Suprapubic skin (tissue), 3 donors: ENCODE measurements around the gene MAP7.

Source experiments
- EP300 ChIP-seq: sonication (generic); formaldehyde crosslinking; IDR thresholded peaks from one replicate; pipeline ENCODE4 v1.6.1; 2017; ENCODE audit warnings: antibody characterized with exemption
- TF ChIP-seq, protein P1 (sequence below), 2 donors: fragments of 200-600 bp in 1 of 2; fragments of 450-650 bp in 1 of 2; sonication (generic) in 1 of 2; IDR thresholded peaks; one replicate each; pipeline ENCODE4 v1.5.1; 2016 to 2019; ENCODE audit warnings: antibody characterized with exemption in 2 of 2, mild to moderate bottlenecking in 1 of 2, moderate library complexity in 1 of 2

DNA sequence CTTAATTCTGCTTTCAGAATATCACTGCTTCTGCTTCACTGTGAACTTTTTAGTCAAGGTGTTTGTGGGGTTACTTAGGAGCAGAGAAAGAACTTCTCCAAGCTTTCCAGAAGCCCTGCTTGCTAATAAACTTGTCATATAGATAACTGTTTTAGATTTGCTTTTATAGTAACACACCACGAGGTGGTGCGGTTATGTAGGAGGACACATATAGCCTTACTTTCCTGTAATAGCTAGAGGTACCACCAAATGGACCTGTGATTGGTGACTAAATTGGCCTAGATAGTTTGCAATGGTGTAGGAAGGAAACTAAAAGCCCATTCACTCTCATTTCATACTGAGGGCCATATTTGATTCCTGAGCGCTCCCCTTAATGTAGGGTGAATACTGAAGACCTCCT, 208.3 kb downstream of the MAP7 start:
- TF ChIP-seq, protein P1, sequence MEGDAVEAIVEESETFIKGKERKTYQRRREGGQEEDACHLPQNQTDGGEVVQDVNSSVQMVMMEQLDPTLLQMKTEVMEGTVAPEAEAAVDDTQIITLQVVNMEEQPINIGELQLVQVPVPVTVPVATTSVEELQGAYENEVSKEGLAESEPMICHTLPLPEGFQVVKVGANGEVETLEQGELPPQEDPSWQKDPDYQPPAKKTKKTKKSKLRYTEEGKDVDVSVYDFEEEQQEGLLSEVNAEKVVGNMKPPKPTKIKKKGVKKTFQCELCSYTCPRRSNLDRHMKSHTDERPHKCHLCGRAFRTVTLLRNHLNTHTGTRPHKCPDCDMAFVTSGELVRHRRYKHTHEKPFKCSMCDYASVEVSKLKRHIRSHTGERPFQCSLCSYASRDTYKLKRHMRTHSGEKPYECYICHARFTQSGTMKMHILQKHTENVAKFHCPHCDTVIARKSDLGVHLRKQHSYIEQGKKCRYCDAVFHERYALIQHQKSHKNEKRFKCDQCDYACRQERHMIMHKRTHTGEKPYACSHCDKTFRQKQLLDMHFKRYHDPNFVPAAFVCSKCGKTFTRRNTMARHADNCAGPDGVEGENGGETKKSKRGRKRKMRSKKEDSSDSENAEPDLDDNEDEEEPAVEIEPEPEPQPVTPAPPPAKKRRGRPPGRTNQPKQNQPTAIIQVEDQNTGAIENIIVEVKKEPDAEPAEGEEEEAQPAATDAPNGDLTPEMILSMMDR (IDR thresholded peaks at IDR 0.05): no peak
- no peak for TF ChIP-seq EP300
